Brain microvascular endothelial cell (primary cell): ENCODE measurements around the gene DLGAP1.

ENCODE experiments used
- DNase-seq: peaks from one replicate; pipeline ENCODE4 v3.0.0-alpha.2; 2020
- H3K27ac ChIP-seq: fragments of 250-450 bp; sonication (Bioruptor Pico); 2 replicates; pipeline ENCODE4 v1.5.1; 2020; ENCODE audit warnings: mild to moderate bottlenecking, moderate library complexity
- H3K27me3 ChIP-seq: fragments of 250-450 bp; sonication (Bioruptor Pico); replicated peaks from 2 replicates; pipeline ENCODE4 v1.5.1; 2020; ENCODE audit warnings: mild to moderate bottlenecking
- H3K36me3 ChIP-seq: fragments of 250-450 bp; sonication (Bioruptor Pico); replicated peaks from 2 replicates; pipeline ENCODE4 v1.5.1; 2020; ENCODE audit warnings: mild to moderate bottlenecking
- H3K4me3 ChIP-seq: 2 replicates; pipeline ENCODE4 v1.5.1; 2011; ENCODE audit warnings: low read depth, mild to moderate bottlenecking, control low read depth, low read length, moderate library complexity
- in situ Hi-C: cut with HindIII; loops from 2 replicates; pipeline ENCODE4 v1.10.0; 2017; ENCODE audit warnings: low sequenced_read_pairs, low pct_ligation_motif_present
- TF ChIP-seq, protein P1 (sequence below): IDR thresholded peaks from 2 replicates; pipeline ENCODE4 v1.5.1; 2011; ENCODE audit warnings: low read depth, mild to moderate bottlenecking, moderate library complexity, low read length, control low read depth, inconsistent platforms; ENCODE audit errors: missing control alignments

The DLGAP1 gene

DNA sequence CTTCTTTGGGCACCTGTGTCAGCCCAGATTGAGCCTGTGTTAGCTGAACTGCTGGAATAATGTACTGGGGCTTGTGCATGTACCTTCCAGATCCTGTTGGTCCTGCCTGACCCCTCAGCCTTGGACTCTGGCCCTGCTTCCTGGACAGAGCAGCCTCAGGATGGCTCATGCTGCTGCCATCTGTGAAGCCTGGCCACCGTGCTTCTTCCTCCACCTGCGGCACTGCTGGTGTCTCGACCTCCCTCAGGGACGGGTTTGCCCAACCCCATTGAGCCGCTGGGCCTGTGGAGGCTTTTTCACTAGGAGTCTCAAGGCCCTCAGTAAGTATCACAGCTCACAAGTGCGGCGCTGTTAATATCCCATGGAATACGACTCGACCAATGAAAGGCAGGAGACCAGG is 662.4 kb downstream of the DLGAP1 start:
- TF ChIP-seq, protein P1, sequence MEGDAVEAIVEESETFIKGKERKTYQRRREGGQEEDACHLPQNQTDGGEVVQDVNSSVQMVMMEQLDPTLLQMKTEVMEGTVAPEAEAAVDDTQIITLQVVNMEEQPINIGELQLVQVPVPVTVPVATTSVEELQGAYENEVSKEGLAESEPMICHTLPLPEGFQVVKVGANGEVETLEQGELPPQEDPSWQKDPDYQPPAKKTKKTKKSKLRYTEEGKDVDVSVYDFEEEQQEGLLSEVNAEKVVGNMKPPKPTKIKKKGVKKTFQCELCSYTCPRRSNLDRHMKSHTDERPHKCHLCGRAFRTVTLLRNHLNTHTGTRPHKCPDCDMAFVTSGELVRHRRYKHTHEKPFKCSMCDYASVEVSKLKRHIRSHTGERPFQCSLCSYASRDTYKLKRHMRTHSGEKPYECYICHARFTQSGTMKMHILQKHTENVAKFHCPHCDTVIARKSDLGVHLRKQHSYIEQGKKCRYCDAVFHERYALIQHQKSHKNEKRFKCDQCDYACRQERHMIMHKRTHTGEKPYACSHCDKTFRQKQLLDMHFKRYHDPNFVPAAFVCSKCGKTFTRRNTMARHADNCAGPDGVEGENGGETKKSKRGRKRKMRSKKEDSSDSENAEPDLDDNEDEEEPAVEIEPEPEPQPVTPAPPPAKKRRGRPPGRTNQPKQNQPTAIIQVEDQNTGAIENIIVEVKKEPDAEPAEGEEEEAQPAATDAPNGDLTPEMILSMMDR, result no peak
- Histone ChIP-seq H3K4me3 (no peak overlapping the region), H3K27me3 (no peaks in the 10 kb centered on the region), H3K27ac (no peak overlapping the region), H3K36me3 (no peaks in the 10 kb centered on the region)
- in situ Hi-C loops, result no loop called here
- DNase-seq, result no peak

DNA sequence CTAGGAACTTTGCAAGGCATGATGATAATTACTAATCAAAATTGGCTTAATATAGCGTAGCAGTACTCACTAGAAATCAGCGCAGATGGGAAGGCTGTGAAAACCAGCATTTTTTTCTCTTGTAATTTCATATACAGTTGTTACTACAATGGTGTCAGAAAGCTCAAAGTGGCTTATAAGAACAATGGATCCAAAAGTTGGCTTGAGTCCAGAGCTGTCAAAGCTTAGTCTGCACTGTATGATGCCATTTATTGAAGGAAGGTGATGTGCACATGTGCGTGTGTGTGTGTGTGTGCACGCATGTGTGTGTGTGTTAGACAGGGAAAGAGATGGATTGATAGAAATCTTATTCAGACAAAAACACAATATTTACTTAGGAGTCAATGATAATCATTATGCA is 663.9 kb downstream of the DLGAP1 start:
- TF ChIP-seq, protein P1, result no peak
- DNase-seq, result no peak

GRCh38 chr18:3790703-3791102 is 664.4 kb downstream of the DLGAP1 start:
- H3K4me3 ChIP-seq, result no peak overlapping the region
- no peak for DNase-seq
- H3K36me3 ChIP-seq, result no peaks in the 10 kb centered on the region
- H3K27ac ChIP-seq, result no peak overlapping the region
- TF ChIP-seq, protein P1, result no peak
- in situ Hi-C loops, result no loop called here
- no peaks in the 10 kb centered on the region for H3K27me3 ChIP-seq

More for the DNA sequence above, 663.9 kb downstream of the DLGAP1 start:
- Histone ChIP-seq H3K27me3 (no peaks in the 10 kb centered on the region), H3K36me3 (no peaks in the 10 kb centered on the region), H3K4me3 (no peak overlapping the region), H3K27ac (no peak overlapping the region)
- in situ Hi-C loops, result no loop called here

DNA sequence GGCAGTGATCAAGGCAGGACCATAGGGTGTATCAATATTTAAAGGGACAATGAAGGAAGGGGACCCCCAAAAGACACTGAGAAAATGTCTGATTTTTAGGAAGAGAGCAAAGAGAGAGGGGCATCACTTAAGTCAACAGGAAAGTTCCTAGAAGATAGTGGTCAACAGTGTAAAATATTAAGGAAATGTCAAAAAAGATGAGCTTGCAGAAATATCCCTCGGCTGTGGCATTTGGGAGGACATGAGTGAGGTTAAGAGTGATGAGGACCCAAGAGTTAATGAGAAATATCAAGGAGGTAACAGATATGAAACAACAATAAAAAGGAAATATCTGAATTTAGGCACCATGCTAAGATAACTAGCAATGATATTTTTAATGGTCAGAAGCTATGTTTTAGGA is 665.6 kb downstream of the DLGAP1 start:
- no peak overlapping the region for H3K4me3 ChIP-seq
- H3K27me3 ChIP-seq, result no peaks in the 10 kb centered on the region
- H3K36me3 ChIP-seq, result no peaks in the 10 kb centered on the region
- in situ Hi-C loops, result no loop called here
- no peak overlapping the region for H3K27ac ChIP-seq
- DNase-seq, result no peak
- TF ChIP-seq, protein P1, result no peak

DNA sequence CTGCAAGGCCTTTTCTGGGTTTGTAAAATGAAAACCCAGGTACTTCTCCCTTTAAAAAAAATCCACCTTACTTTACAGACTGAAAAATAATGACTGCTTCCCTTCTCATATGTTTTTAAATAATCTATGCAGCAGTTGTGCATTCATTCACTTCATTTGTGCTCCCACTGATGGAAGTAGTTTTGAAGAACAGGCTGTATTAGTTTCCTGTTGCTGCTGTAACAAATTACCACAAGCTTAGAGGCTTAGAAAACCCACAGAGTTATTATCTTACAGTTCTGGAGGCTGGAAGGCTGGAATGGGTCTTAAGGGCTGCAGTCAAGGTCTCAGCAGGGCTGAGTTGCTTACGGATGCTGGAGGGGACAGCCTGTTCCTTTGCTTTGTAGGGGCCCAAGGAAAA is 670.2 kb downstream of the DLGAP1 start:
- DNase-seq, result no peak
- no peaks in the 10 kb centered on the region for H3K27me3 ChIP-seq
- TF ChIP-seq, protein P1, result no peak
- in situ Hi-C loops, result no loop called here
- H3K36me3 ChIP-seq, result no peaks in the 10 kb centered on the region
- no peak overlapping the region for H3K27ac ChIP-seq
- no peak overlapping the region for H3K4me3 ChIP-seq

- H3K27me3 ChIP-seq, result no peaks in the 10 kb centered on the region
- no peak for DNase-seq
- no peaks in the 10 kb centered on the region for H3K36me3 ChIP-seq
- no peak overlapping the region for H3K27ac ChIP-seq
- no peak overlapping the region for H3K4me3 ChIP-seq
- TF ChIP-seq, protein P1, result no peak
- in situ Hi-C loops, result no loop called here
These were observed 672.2 kb downstream of the DLGAP1 start for GRCh38 chr18:3782901-3783300.
